Measurements from ENCODE around the gene SPHK1.

GRCh38 chr17:76382351-76382802 lies 2.0 kb upstream of the SPHK1 start:
- no peak for TF ChIP-seq SP1 (IDR thresholded peaks at IDR 0.05)
- no peak for TF ChIP-seq FOXK2 (IDR thresholded peaks at IDR 0.05)
- TF ChIP-seq NFRKB (IDR thresholded peaks at IDR 0.05) = no peak
- TF ChIP-seq CTBP1 (IDR thresholded peaks at IDR 0.05; ENCODE audit: borderline replicate concordance) = no peak
- TF ChIP-seq LEF1 (IDR thresholded peaks at IDR 0.05; ENCODE audit: borderline replicate concordance) = no peak
- TF ChIP-seq BHLHE40 (IDR thresholded peaks at IDR 0.05; ENCODE audit: borderline replicate concordance) = no peak
- no peak for TF ChIP-seq ELF4 (IDR thresholded peaks at IDR 0.05)
- no peak for TF ChIP-seq TARDBP (IDR thresholded peaks at IDR 0.05)
- TF ChIP-seq FOXM1 (IDR thresholded peaks at IDR 0.05; ENCODE audit: borderline replicate concordance) = no peak
- TF ChIP-seq ZNF384 (IDR thresholded peaks at IDR 0.05) = no peak
- TF ChIP-seq FOXA1 (IDR thresholded peaks at IDR 0.05) = no peak
- TF ChIP-seq PKNOX1 (IDR thresholded peaks at IDR 0.05) = no peak
- TF ChIP-seq HDGF (IDR thresholded peaks at IDR 0.05; ENCODE audit: borderline replicate concordance) = no peak
